HG02970 (cell line): ENCODE results near the gene SERPINA5.
"Not testable (repeated sequence)": the region's sequence is repeated elsewhere in the genome, so short reads cannot be mapped to it uniquely, and the experiment has no call there.

Source experiments
- ATAC-seq: cut with Tn5 transposase; IDR thresholded peaks from one replicate; pipeline ENCODE4 v1.9.1; 2021; ENCODE audit warnings: mild to moderate bottlenecking, moderate library complexity, moderate number of reproducible peaks; ENCODE audit not compliant: unreplicated experiment, low FRiP score

The SERPINA5 gene

DNA sequence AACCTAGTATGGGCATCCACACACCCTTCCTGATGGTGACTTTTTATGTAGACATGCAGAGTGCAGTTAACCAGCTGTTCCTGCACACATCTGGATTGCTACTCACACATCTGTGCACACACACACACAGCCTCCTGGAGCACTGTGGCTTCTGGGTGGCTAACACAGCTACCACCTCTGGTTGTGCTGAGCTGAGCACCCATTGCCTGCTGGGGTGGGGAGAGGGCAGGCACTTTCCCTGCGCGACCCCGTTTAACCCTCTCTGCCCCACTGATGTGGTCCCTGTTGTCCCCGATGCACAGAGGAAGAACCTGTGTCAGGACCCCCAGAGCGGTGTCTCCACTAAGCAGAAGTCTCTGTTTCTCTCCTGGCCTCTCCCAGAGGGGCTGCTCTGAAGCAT, 16.6 kb downstream of the SERPINA5 start:
- ATAC-seq = no peak

DNA sequence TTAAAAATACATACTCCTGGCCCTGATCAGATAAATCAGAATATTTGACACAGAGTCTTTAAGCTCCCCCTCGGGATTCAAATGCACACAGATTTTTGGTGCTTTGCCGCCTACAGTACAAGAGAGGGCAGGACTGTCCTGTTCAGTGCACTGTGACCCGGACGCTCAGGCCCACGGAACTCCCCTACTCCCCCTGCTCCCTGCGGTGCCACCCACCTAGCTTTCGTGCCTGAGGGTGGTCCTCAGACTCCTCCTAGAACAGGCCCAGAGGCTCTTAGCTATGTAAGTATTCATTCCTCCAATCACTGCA, 17.2 kb downstream of the SERPINA5 start:
- ATAC-seq = no peak

DNA sequence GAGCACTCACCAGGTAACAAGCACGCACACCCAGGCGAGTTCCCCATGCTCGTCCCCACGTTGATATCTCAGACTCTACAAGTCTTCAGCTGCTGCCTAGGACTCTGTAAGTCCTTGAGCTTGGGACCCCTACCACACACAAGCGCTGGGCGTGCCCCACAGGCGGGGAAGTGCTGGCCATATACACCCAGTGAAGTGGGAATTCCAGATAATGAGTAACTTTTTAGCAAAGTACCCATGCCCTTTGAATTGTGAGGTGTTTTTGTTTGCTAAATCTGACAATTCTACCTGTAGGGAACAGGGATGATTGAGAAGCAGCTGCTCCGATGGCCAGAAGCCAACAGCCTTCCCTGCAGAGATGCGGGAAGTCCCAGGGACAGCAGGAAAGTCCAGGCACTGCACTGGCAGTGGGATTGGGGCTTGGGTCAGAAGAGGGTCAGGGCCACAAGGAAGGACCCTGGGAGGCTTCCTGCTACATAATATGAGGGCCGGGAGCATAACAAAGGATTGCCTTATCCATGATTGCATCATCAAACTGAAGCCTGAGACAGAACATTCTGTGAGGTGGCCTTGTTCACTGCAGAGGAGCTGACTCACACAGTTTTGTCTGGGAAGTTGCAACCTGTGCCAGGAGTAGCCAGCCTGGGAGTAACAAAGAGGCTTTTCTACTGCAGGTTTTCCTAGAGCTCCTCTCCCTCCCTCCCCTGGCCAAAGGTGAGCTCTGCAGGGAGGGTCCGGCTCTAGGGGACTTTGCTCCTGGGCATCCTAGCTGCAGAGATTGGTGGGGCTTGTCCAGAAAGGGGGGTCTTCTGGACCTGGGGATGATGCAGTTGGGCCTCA, 17.8 kb downstream of the SERPINA5 start:
- no peak for ATAC-seq

DNA sequence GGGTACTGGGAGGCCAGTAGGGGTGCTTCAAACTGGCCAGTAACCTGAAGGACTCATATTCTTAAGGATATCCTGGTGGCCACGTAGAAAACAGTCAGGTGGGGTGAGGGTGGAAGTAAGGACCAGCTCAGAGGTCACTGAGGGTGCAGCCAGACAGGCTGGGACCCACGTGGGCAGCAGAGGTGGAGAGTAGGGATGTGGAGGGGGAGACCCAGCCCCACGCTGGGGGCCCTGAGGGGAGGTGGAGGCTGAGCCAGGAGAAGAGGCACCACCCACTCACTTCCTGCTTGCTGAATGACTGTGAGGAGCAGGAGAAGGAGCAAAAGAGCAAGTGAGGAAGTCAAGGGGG, 18.4 kb downstream of the SERPINA5 start:
- no peak for ATAC-seq

DNA sequence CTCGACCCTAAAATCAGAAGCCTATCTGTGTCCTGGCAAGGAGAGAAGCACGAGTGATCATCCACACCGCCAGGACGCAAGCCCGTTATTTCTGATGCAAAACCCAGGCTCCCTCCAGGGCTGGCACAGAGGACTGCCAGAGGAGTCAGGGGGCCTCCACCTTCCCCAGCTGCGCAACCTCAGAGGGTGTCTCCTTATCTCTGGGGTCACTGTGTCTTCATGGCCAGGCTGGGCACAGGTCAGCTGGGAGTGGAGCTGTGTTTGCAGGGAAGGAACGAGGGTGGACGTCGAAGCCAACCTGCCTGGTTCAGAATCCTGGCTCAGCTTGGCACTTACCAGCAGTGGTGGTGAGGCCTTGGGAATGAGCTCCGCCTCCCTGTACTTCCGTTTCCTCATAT, 18.9 kb downstream of the SERPINA5 start:
- ATAC-seq = no peak

DNA sequence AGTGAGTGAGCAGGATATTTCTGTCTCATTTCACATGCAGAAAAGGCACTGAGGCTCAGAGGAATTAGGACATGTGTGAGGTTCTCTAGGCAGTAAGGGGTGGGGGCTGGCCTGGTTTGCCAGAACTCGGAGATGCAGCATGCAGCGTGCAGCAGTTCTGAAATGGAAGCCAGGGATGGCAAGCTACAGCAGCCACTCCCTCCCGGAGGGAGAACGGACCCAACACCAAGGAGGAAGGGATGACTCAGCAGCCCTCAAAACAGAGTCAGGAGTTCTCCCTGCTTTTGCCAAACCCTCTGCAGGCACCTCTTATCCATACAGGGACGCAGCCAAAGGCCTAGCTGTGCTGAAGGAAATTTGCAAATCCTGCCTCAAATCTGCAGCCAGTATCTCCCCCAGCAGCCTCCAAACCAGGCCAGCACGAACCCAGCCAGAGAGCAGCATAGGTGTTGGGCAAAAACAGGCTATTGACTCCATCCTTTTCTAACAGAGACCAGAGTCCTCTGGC, 20.7 kb downstream of the SERPINA5 start:
- ATAC-seq = no peak

DNA sequence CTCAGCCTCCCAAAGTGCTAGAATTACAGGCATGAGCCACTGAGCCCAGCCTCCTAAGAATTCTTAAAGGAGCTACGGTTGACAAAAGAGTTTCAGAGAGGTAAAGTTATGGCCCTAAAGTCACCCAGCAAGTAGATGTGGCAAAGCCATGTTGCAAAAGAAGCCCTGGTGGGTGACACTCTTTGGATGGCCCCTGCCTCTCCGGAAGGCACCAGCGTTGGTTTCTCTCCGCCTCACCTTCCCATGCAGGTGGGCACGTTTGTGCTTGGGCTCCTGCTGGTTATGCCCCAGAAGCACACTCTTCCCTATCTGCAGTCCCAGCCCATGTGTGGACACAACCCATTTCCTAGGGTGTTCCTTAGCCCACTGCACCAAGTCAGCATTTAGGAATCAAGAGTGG, 21.5 kb downstream of the SERPINA5 start:
- ATAC-seq = no peak

DNA sequence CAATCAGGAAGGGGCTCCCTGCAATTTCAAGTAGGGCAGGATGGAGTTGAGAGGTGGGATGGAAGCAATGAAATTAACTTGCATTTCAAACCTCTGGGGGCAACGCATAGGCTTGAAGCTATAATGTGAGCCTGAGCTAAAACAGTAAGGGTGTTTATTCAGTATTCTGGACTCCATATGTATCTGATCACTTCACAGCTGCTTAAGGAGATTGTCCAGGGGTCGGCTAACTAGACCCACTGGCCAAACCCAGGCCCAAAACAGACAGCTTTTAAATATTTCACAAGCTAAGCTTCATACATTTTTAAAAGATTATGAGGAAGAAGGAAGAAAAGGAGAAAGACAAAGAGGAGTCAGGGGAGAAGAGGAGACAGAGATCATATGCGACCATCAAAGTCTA, 24.1 kb downstream of the SERPINA5 start:
- no peak for ATAC-seq

DNA sequence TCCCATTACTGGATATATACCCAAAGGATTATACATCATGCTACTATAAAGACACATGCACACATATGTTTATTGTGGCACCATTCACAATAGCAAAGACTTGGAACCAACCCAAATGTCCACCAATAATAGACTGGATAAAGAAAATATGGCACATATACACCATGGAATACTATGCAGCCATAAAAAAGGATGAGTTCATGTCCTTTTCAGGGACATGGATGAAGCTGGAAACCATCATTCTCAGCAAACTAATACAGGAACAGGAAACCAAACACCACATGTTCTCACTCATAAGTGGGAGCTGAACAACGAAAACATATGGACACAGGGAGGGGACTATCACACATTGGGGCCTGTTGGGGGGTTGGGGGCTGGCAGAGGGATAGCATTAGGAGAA, 27.7 kb downstream of the SERPINA5 start:
- not testable (repeated sequence) for ATAC-seq

DNA sequence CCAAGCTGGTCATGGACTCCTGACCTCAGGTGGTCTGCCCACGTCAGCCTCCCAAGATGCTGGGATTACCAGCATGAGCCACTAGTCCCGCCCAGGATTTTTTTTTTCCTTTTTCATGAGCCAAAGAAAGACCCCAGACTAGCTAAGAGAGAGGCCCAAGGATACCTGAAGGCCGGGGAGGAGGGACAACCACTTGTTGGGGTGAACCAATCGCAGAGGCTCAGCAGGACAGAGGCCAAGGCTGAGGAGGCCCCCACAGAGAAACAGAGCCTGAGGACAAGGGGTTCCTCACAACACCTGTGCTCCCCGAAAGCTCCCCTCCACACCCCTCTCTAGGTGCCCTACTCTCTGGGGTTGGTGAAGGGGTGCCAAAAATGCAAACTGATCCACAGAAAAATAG, 30.0 kb downstream of the SERPINA5 start:
- ATAC-seq = no peak

DNA sequence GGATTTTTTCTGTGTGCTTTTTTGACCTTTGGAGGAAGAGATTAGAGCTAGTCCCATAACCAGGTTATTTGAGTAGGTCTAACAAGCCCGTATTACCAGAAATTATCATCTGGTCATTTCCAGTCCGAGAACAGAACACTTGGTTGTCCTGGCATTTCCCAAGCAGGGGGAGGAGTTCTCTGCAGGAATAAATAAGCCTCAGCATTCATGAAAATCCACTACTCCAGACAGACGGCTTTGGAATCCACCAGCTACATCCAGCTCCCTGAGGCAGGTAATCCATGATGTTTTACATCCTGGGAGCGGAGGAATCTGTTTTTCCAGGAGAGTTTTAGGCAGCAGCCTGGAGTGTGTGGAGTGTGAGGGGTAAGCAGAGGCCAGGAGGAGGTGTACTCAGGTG, 30.9 kb downstream of the SERPINA5 start, which contains the start of gene SERPINA3:
SERPINA3 (plus strand) TSS at position 218 of the 400 bp plus-strand sequence. CDS start 2,051 bp downstream, outside the sequence.
- no peak for ATAC-seq

DNA sequence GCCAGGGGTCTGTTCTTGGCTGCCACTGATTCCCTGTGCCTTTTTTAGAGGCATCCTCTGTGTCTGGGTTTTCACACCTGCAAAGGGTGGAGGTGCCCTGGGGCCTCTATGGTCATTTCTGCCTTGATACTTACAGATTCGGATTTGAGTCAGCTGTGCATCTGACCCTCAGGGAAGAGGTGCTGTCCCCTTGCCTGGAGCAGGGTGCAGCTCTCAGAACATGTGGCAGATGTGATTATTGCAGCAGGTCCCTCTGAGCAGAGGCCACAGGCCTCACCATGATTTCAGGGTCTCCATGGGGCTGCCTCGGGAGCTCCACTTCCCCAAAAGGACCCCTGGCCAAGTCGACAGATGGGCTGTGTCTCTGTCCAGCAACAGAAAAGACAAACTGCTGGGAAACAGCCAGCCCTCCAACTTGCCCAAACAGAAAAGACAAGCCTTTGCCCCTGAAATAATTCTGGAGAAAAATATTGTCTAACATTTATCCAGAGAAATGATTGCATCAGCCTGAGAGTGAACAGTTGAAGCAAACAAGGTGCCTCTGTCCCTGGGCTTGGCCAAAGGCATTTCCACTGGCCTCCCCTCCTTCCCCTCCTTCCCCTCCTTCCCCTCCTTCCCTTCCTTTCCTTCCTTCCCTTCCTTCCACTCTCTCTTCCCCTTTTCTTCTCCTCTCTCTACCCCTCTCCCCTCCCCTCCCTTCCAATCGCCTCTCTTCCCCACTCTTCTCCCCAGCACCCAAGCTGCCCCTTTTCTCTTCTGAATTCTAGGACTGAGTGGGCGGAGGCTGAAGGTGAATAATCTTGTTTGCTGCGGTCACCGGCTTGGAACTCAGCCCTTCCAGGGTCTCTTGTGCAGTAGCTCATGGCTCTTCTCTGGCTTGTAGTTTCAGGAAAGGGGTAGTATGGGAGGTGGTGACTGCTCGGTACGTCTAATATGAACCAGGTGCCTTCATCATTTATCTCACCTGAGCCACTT, 31.6 kb downstream of the SERPINA5 start:
- no peak for ATAC-seq

DNA sequence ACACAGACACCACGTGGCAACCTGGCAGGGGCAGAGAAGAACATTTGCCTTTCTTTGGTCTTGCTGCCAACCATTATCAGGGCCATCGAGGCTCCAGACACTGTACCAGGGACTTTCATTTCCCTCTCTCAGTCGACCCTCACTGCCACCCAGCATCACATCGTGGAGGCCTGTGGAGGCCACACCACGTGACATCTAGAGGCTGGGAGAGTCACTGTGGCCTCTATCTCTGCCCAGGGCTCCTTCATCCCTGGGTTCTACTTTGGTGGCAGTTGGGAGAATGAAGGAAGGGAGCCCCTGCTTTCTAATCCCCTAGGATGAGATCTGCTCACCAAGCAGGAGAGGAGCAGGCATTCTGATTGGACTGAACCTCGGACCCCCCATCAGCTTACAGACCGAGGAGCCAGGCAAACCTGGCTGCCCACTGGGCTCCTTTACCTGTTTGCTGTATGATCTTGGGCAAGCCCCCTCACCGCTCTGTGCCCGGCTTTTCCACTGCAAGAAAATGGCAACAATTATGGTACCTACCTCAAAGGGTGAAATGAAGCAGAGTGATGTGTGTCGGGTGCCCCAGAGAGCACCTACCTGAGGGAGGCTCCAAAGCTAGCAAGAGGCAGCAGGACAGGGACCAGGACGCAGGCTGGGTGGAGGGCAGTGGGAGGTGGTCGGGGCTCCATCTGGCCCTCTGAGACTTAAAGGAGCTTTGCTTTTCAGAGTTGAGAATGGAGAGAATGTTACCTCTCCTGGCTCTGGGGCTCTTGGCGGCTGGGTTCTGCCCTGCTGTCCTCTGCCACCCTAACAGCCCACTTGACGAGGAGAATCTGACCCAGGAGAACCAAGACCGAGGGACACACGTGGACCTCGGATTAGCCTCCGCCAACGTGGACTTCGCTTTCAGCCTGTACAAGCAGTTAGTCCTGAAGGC, 32.8 kb downstream of the SERPINA5 start:
- ATAC-seq = no peak

DNA sequence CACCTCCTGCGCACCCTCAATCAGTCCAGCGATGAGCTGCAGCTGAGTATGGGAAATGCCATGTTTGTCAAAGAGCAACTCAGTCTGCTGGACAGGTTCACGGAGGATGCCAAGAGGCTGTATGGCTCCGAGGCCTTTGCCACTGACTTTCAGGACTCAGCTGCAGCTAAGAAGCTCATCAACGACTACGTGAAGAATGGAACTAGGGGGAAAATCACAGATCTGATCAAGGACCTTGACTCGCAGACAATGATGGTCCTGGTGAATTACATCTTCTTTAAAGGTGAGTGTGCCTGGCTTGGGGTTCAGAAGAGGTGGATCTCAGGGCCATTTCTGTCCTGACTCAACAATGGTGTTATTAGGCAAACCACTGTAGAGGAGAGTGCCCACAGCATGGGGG, 33.6 kb downstream of the SERPINA5 start:
- ATAC-seq = no peak

DNA sequence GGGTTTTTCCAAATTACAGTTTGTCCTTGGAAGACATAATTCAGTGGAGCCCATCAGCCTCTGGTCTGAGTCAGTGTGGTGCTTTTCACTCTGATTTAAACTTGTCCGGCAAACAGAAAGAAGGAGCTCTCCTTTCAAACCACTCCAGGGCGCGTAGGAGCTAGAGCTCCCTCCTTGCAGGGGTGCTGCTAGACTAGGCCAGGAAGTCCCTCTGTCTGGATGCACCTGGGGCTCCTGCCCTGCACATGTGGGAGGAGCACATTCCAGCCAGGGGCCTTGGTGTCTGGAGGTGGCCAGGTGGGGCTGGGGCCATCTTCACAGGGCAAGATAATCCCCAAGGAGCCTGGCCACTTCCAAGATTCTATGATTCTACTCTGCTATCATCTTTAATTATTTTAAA, 34.0 kb downstream of the SERPINA5 start:
- ATAC-seq = no peak

DNA sequence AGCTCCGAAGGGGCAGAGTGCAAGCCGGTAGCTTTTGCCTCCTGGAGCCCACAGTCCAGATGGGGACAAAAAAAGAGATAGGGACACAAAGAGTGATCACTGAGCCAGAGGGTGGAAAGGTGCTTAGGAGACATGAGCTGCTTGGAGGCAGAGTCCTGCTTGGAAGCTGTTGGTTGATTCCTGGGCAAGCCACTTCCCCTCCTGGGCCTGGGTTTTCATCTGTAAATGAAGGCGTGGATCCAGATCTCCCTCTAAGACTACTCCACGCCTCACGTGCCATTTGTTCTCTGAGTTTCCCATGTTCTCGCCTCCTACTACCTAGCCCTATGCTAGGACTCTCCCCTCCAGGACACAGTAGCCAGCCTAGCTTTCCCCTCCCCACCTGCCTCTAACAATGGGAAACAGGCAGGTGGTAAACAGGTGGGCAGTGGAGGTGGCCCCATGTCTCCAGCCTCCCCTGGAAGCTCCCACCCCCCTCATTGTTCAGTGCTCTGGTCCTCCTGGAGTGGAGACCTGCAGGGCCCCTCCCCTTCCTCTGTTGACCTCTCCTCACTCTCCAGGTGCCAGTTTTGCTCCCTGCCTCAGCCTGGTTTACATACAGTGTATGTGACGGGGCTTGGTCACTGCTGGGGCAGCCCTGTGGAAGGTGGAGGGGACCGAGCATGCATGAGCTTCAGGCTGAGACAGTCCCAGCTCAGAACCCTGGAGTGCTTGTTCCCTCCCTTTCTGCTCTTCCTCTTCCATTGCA, 34.8 kb downstream of the SERPINA5 start:
- no peak for ATAC-seq

DNA sequence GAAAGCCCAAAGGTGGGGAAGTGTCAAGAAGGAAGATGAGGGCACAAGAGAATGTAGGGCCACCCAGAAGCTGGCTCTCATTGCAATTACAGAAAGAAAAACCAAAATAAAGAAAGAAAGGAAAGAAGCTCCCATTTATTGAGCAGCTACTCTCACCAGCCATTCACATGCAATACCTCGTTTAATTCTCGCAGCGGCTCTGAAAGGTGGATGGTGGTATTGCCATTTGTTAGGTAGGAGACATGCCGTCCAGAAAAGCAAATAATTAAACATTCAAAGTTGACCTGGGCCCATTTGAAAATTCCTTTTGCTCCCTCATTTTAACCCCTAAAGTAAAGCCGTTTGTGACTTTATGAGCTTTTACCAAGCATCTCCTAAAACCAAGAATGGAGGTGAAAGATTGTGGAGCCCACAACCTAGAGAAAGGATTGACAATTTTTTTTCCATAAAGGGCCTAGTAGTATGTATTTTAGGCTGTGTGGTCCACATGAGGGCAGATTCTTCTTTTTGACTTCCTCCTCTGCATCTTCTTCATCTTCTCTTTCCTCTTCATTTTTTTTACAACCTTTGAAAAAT, 36.2 kb downstream of the SERPINA5 start:
- no peak for ATAC-seq

DNA sequence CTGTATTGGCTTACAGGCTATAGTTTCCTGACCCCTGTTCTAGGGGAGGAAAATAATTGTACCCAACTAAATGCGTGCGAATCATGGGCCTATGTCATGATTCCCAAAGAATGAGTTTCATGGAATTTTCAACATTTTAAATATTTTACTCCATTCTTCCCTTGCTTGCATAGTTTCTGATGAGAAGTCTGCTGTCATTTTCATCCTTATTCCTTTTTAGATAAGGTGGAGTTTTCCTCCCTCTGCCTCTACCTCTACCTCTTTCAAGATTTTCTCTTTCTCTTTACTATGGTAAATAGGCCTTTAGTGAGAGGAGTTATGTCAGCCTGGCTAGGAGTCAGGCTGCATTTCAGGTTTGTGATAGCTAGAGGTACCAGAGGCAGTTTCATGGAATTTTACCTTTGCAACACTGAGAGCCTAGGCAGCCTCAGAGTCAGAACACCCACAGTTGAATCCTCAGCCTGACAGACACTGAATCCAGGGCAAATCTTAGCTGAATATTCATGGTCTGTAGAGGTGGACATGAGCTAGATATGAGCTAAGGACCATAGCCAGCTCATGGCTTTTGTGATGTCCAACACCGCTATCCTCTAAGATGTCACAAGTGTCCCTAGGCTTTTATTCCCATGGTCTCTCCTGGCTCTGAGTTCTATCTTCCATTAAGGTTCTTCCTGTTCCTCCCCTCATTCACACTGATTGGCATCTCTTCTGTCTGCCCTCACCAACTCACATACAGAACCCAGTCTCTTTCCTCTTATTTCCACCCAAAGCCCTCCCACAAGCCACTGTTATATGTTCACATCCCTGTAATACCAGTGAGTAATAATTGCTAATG, 37.0 kb downstream of the SERPINA5 start:
- ATAC-seq = no peak
